NCI-H128 (cell line): Measurements from ENCODE around the gene POLD4.
A peak's percentile ranks its signal among the peaks of the same experiment; 100 is the strongest.
"Not testable (repeated sequence)": the region's sequence is repeated elsewhere in the genome, so short reads cannot be mapped to it uniquely, and the experiment has no call there.

Experiments used
- DNase-seq: peaks from one replicate; lab custom pipeline; 2025; ENCODE audit not compliant: unreplicated experiment; lab: John Stamatoyannopoulos, UW

Gene POLD4

DNA sequence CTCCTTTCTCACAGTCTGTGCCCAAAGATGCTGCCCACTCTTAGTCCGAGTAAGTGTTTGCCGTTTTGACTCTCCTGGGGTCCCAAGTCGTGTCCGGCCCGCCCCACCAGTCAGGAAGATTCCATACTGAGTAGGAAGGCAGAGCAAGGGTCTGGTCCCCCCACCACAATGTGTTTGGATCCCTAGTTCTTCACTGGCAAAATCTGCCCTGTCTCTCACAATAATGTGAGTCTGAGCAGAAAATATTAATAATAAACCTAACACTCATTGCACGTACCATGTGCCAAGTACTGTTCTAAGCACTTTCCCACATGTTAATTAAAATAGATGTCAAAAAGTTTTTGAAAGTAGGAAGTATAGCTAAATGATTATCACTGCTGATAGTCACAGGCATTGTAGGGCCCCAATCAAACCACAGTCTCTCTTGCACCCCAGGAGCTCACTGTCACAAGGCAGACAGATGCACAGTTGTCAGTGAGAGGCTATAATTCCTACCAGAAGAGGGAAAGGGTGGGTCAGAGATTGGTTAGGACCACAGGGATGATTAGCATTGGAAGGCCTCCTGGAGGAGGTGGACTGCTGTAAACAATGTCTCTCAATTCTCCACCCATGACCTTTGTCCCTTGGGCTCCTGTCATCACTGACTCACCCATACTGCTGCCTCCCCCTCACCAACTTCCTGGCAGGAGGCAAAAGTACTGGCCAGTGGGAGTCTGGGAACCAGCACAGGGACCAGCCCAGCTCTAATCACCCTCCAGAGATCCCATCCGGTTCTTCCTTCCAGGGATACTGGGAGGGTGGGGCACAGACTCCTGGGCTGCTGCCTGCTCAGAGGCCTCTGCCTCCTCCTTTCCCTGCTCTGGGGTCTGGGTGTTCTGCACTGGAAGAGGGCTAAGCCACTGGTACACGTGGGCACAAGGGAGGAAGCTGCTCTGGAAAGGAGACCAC is 1.0 kb upstream of the POLD4 start:
- no peak for DNase-seq

DNA sequence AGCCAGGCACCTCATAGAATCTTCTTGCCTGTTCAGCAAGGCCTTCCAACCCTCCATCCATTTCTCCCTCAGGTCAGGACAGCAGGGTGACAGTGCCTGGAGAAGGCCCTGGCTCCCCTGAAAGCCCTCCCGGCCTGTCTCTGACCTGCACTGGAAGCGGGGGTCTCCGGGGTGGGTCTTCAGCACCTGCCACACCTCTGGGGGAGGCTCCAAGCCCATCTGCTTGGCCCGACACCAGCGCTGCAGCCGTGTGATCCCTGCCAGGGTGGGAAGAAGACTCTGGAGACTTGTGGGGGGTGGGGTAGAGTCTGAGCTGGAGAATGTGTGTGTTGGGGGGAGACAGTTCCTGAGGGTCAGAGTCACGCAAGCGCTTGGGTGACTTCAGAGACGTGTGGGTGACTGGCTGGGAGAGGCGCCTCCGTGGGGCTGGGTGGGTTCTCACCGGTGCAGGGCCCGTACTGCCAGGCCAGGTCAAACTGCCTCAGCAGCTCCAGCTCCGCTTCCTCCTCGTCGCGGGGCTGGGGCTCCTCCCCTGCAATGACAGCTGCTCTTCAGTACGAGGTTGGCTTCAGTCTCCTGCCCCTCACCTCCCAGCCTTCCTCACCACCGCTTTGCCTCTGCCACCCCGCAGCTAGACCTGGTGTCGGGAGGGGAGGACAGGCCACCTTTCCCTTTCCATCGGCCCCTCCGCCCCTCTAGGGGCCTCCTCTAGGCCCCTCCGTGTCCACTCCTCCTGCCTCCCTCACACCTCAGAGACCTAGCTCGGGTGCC is 615 bp downstream of the POLD4 start:
- DNase-seq: peak; percentile 47

DNA sequence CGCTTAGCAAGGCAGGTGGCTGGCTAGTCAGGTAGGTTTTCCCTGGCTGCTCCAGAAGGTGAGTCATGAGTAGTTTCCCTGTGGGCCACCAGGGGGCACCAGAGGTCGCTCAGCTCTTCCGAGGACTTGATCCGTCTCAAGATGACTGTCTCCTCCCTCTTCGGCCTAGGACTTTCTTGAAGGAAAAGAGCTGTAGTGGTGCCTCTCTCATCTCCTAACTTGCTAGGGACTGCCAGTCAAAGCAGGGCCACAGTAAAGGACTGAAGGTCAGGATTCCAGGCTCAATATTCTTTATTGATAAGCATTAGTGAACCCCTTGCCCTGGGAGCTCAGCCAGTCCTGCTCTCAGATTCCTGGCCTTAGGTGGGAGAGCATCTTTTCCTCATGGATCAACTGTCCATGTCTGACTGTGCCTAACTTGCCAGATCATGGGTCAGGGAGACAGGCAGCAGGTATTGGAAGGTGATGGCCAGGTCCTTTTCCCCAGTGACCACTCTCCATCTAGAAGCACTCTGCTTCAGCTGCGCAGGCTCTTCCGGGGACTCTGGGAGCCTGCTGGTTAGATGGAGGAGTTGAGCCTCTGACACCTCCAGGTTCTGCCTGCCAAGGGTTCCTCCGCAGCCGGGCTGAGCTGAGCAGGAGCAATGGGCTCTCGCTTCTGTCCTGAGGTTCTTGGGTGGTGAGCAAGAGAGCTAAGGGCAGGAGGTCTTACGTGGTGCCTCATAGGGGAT is 1.9 kb downstream of the POLD4 start:
- DNase-seq: no peak

- no peak for DNase-seq
Observed at GRCh38 chr11:67349928-67350465, 3.3 kb downstream of the POLD4 start.

- DNase-seq: no peak
Observed at GRCh38 chr11:67349457-67349856, 3.9 kb downstream of the POLD4 start.

DNA sequence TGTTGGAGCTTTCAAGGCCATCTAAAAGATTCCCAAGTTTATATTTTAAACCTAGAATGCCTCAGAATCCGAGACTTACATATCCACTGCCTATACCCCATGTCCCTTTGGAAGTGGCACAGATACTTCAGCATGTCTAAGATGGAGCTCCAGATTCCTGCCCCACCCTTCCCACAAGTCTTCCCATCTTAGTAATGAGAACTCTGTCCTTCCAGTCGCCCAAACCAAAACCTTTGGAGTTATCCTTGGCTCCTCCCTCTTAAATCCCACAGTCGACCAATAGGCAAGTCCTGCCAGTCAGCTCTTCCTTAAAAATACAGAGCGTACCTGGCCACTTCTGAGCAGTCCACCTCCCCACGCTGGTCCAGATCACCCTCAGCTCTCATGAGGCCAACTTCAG is 4.3 kb downstream of the POLD4 start:
- no peak for DNase-seq

GRCh38 chr11:67347964-67348749 is 5.2 kb downstream of the POLD4 start:
- no peak for DNase-seq

DNA sequence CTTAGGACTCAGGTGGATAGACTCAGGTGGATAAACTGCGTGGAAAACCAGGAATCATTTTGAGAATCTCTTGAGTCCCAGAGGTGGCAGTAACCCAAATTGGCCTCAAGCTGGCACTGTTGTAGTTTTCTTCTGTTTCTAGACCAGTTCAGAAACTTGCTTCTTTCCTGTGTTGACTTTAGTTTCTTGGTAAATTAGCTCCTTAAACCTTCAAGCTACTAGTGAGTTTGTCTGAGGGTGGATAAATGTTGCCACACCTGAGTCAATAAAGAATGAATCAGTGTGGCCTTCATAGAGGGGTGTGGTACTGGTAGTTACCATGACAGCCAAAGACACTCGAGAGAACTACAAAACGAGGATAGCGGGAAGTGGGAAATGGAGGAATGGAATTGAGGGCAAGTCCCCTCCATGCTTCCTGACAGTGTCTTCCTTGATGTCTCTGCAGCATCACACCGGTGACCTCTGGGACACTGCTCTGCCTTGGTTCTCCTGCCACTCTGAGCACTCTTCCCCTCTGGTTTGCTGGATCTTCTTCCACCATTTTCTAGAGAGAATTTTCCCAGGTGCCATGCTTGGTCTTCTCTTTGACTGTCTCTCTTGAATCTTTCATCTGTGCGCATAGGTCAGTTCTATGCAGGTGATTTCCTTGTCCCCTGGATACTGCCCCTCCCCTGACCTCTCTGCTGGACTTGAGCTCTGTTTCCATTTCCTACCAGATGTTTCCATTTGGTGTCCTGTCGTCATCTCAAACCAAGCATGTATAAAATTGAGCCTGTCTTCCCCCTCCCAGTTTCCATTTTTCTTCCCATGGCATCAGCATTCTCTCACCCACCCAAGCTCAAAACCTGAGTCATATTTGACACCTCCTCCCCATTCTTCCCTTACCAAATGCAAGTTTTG is 7.2 kb downstream of the POLD4 start:
- no peak for DNase-seq

- DNase-seq: no peak
Observed at GRCh38 chr11:67345247-67345919, 8.0 kb downstream of the POLD4 start.

GRCh38 chr11:67344264-67344663 is 9.1 kb downstream of the POLD4 start:
- no peak for DNase-seq

DNA sequence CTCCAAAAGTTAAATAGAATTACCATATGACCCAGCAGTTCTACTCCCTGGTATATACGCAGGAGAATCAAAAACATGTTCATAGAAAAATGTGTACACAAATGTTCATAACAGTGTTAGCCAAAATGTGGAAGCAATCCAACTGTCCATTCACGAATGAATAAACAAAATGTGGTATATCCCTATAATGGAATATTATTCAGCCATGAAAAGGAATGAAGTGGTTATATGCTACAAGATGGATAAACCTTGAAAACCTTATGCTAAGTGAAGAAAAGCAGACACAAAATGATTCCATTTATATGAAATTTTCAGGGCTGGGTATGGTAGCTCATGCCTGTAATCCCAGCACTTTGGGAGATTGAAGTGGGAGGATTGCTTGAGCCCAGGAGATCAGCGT is 16.1 kb downstream of the POLD4 start:
- no peak for DNase-seq

GRCh38 chr11:67332081-67332691 is 21.2 kb downstream of the POLD4 start:
- DNase-seq: no peak

DNA sequence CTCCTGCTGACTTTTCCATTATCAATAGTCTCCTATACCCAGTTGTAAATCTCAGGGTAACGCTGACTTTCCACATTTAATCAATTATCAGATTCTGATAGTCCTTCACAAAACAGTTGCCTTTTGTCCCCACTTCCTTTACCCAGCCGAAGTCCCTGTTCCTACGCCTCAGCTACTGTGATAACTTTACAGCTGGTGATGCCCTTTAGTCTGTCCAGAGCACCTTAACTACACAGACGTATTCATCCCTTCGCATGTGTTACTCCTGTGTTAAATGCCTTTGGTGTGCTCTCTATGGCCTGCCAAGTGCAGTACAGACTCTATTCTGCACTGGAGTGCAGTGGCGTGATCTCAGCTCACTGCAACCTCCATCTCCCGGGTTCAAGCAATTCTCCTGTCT is 29.8 kb downstream of the POLD4 start:
- DNase-seq: no peak

DNA sequence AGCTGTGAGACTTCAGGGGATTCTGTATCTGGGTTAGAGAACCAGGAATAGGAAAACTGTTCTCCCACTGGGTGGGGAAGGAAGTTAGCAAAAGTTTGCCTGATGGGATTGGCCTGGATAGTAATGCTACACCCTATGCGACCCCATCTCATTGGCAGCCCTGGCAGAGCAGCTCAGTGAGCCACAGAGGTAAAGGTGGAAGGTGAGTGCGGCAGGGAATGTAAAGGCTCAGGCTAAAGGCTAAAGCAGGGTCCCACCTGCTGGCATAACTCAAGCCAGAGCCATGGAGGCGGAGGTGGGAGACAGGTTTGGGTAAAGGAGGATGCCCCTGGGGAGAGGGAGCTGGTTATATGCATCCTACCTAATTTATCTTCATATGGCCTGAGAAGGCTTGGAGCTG is 31.3 kb downstream of the POLD4 start:
- no peak for DNase-seq

DNA sequence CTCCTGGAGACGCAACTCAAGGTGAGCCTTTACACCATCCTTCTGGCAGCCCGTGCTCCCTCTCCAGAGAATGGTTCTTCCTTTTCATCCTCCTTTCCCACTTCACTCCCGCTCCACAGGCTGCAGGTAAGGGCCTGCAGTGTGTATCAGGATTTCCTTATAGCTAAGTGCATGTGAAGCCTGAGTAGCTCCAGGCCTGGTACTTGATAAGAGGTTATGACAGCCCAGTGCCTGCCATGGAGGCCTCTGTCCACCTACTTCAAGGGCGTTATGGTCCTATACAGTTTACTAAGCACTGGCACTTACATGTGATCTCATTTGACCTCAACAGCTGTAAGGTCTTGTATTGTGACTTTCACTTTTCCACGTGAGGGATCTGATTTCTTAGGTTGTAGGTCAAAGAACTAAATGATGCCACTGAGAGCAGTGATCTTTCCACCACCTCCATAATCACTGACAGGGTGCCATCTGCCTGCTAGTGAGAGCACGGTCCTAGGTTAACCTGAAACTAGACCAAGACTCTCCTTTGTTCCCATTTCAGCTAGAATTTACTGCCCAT is 32.0 kb downstream of the POLD4 start:
- DNase-seq: no peak

DNA sequence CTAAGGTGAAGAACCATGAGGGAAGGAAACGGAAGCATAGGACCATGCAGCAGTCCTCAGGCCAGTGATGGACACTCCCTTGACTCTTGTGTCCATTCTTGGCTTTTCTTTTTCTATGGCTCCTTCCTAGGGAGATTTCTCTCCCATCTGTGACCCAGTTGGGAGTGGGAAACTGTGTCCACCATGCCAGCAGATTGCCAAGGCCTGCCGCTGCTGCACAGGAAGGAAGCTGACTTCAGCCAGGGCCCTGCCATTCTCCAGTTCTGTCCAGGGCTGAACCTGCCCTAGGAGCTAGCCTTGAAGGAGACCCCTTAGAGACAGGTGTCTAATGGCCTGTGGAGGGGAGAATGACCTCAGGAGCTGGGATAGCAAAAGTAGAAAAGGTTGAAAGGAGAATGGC is 32.7 kb downstream of the POLD4 start:
- no peak for DNase-seq

DNA sequence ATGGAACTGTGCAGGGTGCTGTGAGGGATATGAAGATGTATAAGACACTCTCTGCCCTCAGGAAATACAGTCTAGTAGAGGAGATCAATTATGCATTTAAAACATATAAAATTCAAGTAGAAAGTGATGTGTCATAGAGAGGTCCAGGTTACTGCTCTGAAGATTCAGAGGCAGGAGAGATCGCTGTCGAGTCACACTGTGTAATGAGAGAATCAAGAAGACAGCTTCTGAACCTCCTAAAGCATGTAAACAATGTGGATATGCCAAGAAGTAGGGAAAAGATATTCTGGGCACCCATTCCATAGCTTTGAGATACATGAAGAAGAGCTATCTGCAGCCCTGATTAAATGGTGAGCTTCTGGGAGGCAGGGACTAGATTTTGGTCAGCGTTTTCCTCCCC is 33.3 kb downstream of the POLD4 start:
- DNase-seq: no peak

DNA sequence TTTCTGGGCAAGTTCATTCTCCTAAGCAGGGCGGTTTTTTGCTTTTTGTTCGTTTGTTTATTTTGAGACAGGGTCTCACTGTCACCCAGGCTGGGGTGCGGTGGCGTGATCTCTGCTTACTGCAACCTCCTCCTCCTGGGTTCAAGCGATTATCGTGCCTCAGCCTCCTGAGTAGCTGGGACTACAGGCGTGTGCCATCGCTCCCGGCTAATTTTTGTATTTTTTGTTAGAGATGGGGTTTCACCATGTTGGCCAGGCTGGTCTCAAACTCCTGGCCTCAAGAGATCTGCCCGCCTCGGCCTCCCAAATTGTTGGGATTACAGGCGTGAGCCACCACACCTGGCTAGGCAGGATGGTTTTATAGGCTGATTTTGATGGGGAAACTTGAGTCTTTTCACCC is 34.5 kb downstream of the POLD4 start:
- DNase-seq: not testable (repeated sequence)
